ENCODE data around the gene ANKRD17. TPM values are rescaled to one million over a fixed set of nuclear protein-coding genes. Genes with fewer than 3 reads are reported as not detected.

The ANKRD17 gene
- total RNA-seq, 1 experiment from 2014 or later = 62.1 TPM

DNA sequence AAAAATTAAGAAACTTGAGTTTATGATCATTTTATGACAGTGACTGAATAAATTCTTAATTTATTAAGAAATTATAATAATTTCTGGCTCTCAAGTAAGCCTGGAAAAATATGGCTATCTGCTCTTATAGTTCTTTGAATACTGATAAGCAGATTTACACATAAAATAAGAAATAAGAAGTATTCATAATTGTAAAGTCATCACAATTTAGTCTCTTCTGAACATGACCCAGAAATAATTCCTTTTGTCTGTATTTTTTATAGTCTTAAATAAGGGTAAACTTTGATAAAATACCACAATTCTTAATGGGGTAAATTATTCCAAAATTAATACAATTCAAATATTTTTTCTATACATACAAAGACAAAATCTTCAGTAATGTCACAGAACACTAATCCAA lies 72.7 kb downstream of the ANKRD17 start:
- TF ChIP-seq FOSL1 (IDR thresholded peaks at IDR 0.05; ENCODE audit: low read depth) (no peak), SIN3A (IDR thresholded peaks at IDR 0.05; ENCODE audit: low read depth) (no peak), EZH2phosphoT487 (IDR thresholded peaks at IDR 0.05; ENCODE audit: borderline replicate concordance) (no peak), EGR1 (IDR thresholded peaks at IDR 0.05; ENCODE audit: low read depth) (no peak), POLR2AphosphoS5 (IDR thresholded peaks at IDR 0.05; ENCODE audit: low read depth, low read length) (no peak)
- TF ChIP-seq, protein P1, sequence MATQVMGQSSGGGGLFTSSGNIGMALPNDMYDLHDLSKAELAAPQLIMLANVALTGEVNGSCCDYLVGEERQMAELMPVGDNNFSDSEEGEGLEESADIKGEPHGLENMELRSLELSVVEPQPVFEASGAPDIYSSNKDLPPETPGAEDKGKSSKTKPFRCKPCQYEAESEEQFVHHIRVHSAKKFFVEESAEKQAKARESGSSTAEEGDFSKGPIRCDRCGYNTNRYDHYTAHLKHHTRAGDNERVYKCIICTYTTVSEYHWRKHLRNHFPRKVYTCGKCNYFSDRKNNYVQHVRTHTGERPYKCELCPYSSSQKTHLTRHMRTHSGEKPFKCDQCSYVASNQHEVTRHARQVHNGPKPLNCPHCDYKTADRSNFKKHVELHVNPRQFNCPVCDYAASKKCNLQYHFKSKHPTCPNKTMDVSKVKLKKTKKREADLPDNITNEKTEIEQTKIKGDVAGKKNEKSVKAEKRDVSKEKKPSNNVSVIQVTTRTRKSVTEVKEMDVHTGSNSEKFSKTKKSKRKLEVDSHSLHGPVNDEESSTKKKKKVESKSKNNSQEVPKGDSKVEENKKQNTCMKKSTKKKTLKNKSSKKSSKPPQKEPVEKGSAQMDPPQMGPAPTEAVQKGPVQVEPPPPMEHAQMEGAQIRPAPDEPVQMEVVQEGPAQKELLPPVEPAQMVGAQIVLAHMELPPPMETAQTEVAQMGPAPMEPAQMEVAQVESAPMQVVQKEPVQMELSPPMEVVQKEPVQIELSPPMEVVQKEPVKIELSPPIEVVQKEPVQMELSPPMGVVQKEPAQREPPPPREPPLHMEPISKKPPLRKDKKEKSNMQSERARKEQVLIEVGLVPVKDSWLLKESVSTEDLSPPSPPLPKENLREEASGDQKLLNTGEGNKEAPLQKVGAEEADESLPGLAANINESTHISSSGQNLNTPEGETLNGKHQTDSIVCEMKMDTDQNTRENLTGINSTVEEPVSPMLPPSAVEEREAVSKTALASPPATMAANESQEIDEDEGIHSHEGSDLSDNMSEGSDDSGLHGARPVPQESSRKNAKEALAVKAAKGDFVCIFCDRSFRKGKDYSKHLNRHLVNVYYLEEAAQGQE (IDR thresholded peaks at IDR 0.05; ENCODE audit: low read depth) = no peak
- TF ChIP-seq, protein P2, sequence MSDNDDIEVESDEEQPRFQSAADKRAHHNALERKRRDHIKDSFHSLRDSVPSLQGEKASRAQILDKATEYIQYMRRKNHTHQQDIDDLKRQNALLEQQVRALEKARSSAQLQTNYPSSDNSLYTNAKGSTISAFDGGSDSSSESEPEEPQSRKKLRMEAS (IDR thresholded peaks at IDR 0.05) = no peak
- TF ChIP-seq, protein P3, sequence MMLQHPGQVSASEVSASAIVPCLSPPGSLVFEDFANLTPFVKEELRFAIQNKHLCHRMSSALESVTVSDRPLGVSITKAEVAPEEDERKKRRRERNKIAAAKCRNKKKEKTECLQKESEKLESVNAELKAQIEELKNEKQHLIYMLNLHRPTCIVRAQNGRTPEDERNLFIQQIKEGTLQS (IDR thresholded peaks at IDR 0.05) = no peak
- TF ChIP-seq, protein P4, sequence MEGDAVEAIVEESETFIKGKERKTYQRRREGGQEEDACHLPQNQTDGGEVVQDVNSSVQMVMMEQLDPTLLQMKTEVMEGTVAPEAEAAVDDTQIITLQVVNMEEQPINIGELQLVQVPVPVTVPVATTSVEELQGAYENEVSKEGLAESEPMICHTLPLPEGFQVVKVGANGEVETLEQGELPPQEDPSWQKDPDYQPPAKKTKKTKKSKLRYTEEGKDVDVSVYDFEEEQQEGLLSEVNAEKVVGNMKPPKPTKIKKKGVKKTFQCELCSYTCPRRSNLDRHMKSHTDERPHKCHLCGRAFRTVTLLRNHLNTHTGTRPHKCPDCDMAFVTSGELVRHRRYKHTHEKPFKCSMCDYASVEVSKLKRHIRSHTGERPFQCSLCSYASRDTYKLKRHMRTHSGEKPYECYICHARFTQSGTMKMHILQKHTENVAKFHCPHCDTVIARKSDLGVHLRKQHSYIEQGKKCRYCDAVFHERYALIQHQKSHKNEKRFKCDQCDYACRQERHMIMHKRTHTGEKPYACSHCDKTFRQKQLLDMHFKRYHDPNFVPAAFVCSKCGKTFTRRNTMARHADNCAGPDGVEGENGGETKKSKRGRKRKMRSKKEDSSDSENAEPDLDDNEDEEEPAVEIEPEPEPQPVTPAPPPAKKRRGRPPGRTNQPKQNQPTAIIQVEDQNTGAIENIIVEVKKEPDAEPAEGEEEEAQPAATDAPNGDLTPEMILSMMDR (IDR thresholded peaks at IDR 0.05 in 2 of 3, conservative IDR thresholded peaks at IDR 0.05 in 1 of 3; ENCODE audit: borderline replicate concordance in 1 of 3, insufficient read depth in 1 of 3, low read depth in 2 of 3, low read length in 2 of 3) = no peak
- intact Hi-C loops (cut with micrococcal nuclease) = no loop called here
- H2AFZ ChIP-seq (ENCODE audit: low read depth, low read length, poor library complexity, severe bottlenecking) = no peak overlapping the region
- ChIA-PET CTCF (no interaction called here), POLR2A (no interaction called here), RAD21 (ENCODE audit: low non-redundant PET in 1 of 2, low total read pairs in 2 of 2, uncharacterized antibody in 2 of 2, unreplicated experiment in 2 of 2) (no interaction called here)
- no peaks in the 10 kb centered on the region for H3K9me2 ChIP-seq (ENCODE audit: insufficient read depth)
- H3K9me3 ChIP-seq (ENCODE audit: control insufficient read depth in 1 of 2, insufficient read depth in 1 of 2, low read depth in 1 of 2, low read length in 2 of 2) = no peaks in the 10 kb centered on the region
- H3K9ac ChIP-seq (ENCODE audit: low read length) = no peak overlapping the region
- H4K20me1 ChIP-seq (ENCODE audit: insufficient read depth) = peaks cover 30% of the 10 kb centered on the region; the same call in 1 of the 2 replicates
- H3K4me2 ChIP-seq (ENCODE audit: low read length) = no peak overlapping the region
- H3K4me3 ChIP-seq (replicated peaks in 1 of 2; ENCODE audit: low read depth in 1 of 2, low read length in 2 of 2) = no peak overlapping the region
- ATAC-seq (no peak), DNase-seq (ENCODE audit: low read depth, low spot score) (no peak)
- no peaks in the 10 kb centered on the region for H3K27me3 ChIP-seq (ENCODE audit: insufficient read depth, low read length)
- BruUV-seq (replicated peaks) = no TSS peak
- H3K4me1 ChIP-seq (ENCODE audit: control insufficient read depth in 1 of 2, insufficient read depth in 2 of 2, low read length in 2 of 2) = no peaks in the 10 kb centered on the region
- H3K27ac ChIP-seq (ENCODE audit: low read depth, low read length) = no peak overlapping the region
- H3K79me2 ChIP-seq (ENCODE audit: insufficient read depth, low read length) = peaks cover 98% of the 10 kb centered on the region
- no peaks in the 10 kb centered on the region for H3K36me3 ChIP-seq (ENCODE audit: control insufficient read depth in 1 of 2, insufficient read depth in 2 of 2, low read length in 2 of 2)
